OCI-LY3 (cell line): ENCODE results near the gene SIX1.

ENCODE experiments used
- H2AFZ ChIP-seq: fragments of 200-600, 300-600 bp; shearing (Covaris generic); 2 replicates; pipeline ENCODE4 v1.6.0; 2014; ENCODE audit warnings: antibody characterized with exemption, low read depth, low read length
- H3K27ac ChIP-seq: fragments of 200-600, 300-600 bp; sonication (generic); 2 replicates; pipeline ENCODE4 v1.5.1; 2014; ENCODE audit warnings: mild to moderate bottlenecking, low read length, moderate library complexity, mixed read lengths
- H3K27me3 ChIP-seq: fragments of 200-600, 300-600 bp; sonication (generic); 2 replicates; pipeline ENCODE4 v1.6.1; 2014; ENCODE audit warnings: low read depth, low read length, mixed read lengths
- H3K36me3 ChIP-seq: fragments of 200-600, 300-600 bp; sonication (generic); replicated peaks from 2 replicates; pipeline ENCODE3; 2014; ENCODE audit warnings: low read depth, low read length, mixed read lengths
- H3K4me1 ChIP-seq: fragments of 300-600, 200-600 bp; sonication (generic); 2 replicates; pipeline ENCODE4 v1.6.1; 2014; ENCODE audit warnings: low read length, mixed read lengths
- H3K4me2 ChIP-seq: fragments of 200-600, 300-600 bp; sonication (generic); 2 replicates; pipeline ENCODE4 v1.6.1; 2014; ENCODE audit warnings: low read length, mixed read lengths
- H3K4me3 ChIP-seq: fragments of 300-600, 200-600 bp; sonication (generic); 2 replicates; pipeline ENCODE4 v1.5.1; 2014; ENCODE audit warnings: antibody characterized with exemption, mild to moderate bottlenecking, low read length, moderate library complexity
- H3K79me2 ChIP-seq: fragments of 300-600, 200-600 bp; shearing (Covaris generic); 2 replicates; pipeline ENCODE4 v1.6.1; 2014; ENCODE audit warnings: mild to moderate bottlenecking, low read length, mixed read lengths
- H3K9ac ChIP-seq: fragments of 300-600, 200-600 bp; shearing (Covaris generic); 2 replicates; pipeline ENCODE4 v1.6.0; 2014; ENCODE audit warnings: mild to moderate bottlenecking, low read length, moderate library complexity
- H3K9me3 ChIP-seq: fragments of 200-600, 300-600 bp; shearing (Covaris generic); 2 replicates; pipeline ENCODE4 v1.6.1; 2014; ENCODE audit warnings: low read length, mixed read lengths; ENCODE audit not compliant: insufficient read depth
- H4K20me1 ChIP-seq: fragments of 200-600, 300-600 bp; sonication (generic); 2 replicates; pipeline ENCODE4 v1.6.1; 2016; ENCODE audit warnings: low read length, mixed read lengths; ENCODE audit not compliant: insufficient read depth
- CTCF ChIP-seq: fragments of 200-600, 300-600 bp; sonication (generic); IDR thresholded peaks from 2 replicates; pipeline ENCODE4 v1.5.1; 2014; ENCODE audit warnings: antibody characterized with exemption, low read length, low read depth
- EZH2phosphoT487 ChIP-seq: fragments of 200-600 bp; shearing (Covaris generic); IDR thresholded peaks from 2 replicates; pipeline ENCODE4 v1.6.1; 2018; ENCODE audit warnings: antibody characterized with exemption, mixed run types, low read depth

Gene SIX1

GRCh38 chr14:60643141-60643462 lies 6.2 kb downstream of the SIX1 start:
- Histone ChIP-seq H3K27me3 (no peaks in the 10 kb centered on the region), H2AFZ (no peak overlapping the region), H3K27ac (no peak overlapping the region), H3K9ac (no peak overlapping the region), H3K4me1 (no peaks in the 10 kb centered on the region), H3K79me2 (no peaks in the 10 kb centered on the region), H3K36me3 (no peaks in the 10 kb centered on the region), H3K9me3 (no peaks in the 10 kb centered on the region), H4K20me1 (no peaks in the 10 kb centered on the region), H3K4me3 (no peak overlapping the region), H3K4me2 (no peak overlapping the region)
- TF ChIP-seq CTCF: no peak
- no peak for TF ChIP-seq EZH2phosphoT487

GRCh38 chr14:60642270-60643140 lies 6.8 kb downstream of the SIX1 start:
- TF ChIP-seq EZH2phosphoT487 (no peak), CTCF (no peak)
- Histone ChIP-seq H3K27ac (no peak overlapping the region), H3K4me1 (no peaks in the 10 kb centered on the region), H4K20me1 (no peaks in the 10 kb centered on the region), H3K9me3 (no peaks in the 10 kb centered on the region), H3K4me3 (no peak overlapping the region), H2AFZ (no peak overlapping the region), H3K4me2 (no peak overlapping the region), H3K9ac (no peak overlapping the region), H3K27me3 (no peaks in the 10 kb centered on the region), H3K79me2 (no peaks in the 10 kb centered on the region), H3K36me3 (no peaks in the 10 kb centered on the region)

DNA sequence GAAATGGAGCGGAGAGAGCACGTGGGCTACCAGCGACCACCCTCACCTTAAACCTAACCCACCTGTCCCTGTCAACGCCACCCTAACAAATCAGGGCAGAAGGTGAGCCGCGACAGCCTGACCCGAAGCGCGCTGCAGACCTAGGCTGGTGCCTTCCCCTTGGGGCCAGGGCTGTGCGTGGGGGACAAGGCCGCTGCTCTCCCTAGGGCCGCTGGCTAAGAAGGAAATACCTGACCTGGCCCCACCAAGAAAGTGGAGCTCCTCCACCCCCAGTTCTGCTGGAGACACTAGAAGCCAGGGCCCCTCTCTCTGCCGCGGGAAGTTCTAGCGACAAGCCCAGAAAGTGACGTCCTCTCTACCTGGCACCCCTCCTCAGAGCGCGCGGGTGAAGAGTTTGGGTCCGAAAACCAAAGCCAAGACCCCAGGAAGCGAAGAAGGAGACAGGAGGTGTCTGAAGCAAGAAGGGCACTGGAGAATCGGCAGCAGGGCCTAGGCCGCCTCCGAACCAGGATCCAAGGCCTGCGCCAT lies 7.5 kb downstream of the SIX1 start:
- no peaks in the 10 kb centered on the region for H3K79me2 ChIP-seq
- no peak overlapping the region for H3K4me2 ChIP-seq
- no peak overlapping the region for H2AFZ ChIP-seq
- H3K9ac ChIP-seq: no peak overlapping the region
- no peak overlapping the region for H3K4me3 ChIP-seq
- no peaks in the 10 kb centered on the region for H3K27me3 ChIP-seq
- no peak overlapping the region for H3K27ac ChIP-seq
- no peaks in the 10 kb centered on the region for H3K9me3 ChIP-seq
- H4K20me1 ChIP-seq: no peaks in the 10 kb centered on the region
- H3K4me1 ChIP-seq: no peaks in the 10 kb centered on the region
- TF ChIP-seq CTCF: no peak
- TF ChIP-seq EZH2phosphoT487: no peak
- H3K36me3 ChIP-seq: no peaks in the 10 kb centered on the region

- Histone ChIP-seq H3K9ac (no peak overlapping the region), H3K4me2 (no peak overlapping the region), H3K27ac (no peak overlapping the region), H3K27me3 (no peaks in the 10 kb centered on the region), H3K4me1 (no peaks in the 10 kb centered on the region), H3K4me3 (no peak overlapping the region), H3K9me3 (no peaks in the 10 kb centered on the region), H2AFZ (no peak overlapping the region), H3K79me2 (no peaks in the 10 kb centered on the region), H4K20me1 (no peaks in the 10 kb centered on the region), H3K36me3 (no peaks in the 10 kb centered on the region)
- TF ChIP-seq CTCF (no peak), EZH2phosphoT487 (no peak)
These were observed 8.2 kb downstream of the SIX1 start for GRCh38 chr14:60640859-60641741.
